Progenitor cell of endocrine pancreas (in vitro differentiated cells): Measurements from ENCODE around the gene SLC3A2. TPM values are rescaled to one million over a fixed set of nuclear protein-coding genes. Genes with fewer than 3 reads are reported as not detected.
A peak's percentile ranks its signal among the peaks of the same experiment; 100 is the strongest.

Experiments used
- DNase-seq: peaks from one replicate; pipeline ENCODE4 v3.0.0; 2021; ENCODE audit warnings: low spot score; ENCODE audit not compliant: unreplicated experiment
- H3K27ac Mint-ChIP-seq: 2 replicates; pipeline ENCODE4 v1.8.0; 2021; ENCODE audit warnings: mild to moderate bottlenecking, moderate library complexity, mixed read lengths
- H3K27me3 Mint-ChIP-seq: 2 replicates; pipeline ENCODE4 v1.8.0; 2021; ENCODE audit warnings: mixed read lengths
- H3K36me3 Mint-ChIP-seq: 2 replicates; pipeline ENCODE4 v1.8.0; 2022; ENCODE audit warnings: mixed read lengths; ENCODE audit not compliant: insufficient read depth
- H3K4me1 Mint-ChIP-seq: 2 replicates; pipeline ENCODE4 v1.8.0; 2021; ENCODE audit warnings: low read depth, mixed read lengths
- H3K4me3 Mint-ChIP-seq: 2 replicates; pipeline ENCODE4 v1.8.0; 2021; ENCODE audit warnings: low read depth, mild to moderate bottlenecking, moderate library complexity, mixed read lengths
- H3K9me3 Mint-ChIP-seq: 2 replicates; pipeline ENCODE4 v1.8.0; 2021; ENCODE audit warnings: low read depth, mixed read lengths
- total RNA-seq: library from RNA; stranded (reverse); gene quantifications from 2 replicates; pipeline ENCODE4 v1.2.1, GENCODE V29; 2021
- TF ChIP-seq, protein P1 (sequence below): fragments of 200-600 bp; sonication (generic); IDR thresholded peaks from one replicate; pipeline ENCODE4 v1.5.0; 2021; ENCODE audit warnings: antibody characterized with exemption, mild to moderate bottlenecking; ENCODE audit not compliant: unreplicated experiment

The SLC3A2 gene
- total RNA-seq, 1 donor from 2014 or later: 140 TPM

DNA sequence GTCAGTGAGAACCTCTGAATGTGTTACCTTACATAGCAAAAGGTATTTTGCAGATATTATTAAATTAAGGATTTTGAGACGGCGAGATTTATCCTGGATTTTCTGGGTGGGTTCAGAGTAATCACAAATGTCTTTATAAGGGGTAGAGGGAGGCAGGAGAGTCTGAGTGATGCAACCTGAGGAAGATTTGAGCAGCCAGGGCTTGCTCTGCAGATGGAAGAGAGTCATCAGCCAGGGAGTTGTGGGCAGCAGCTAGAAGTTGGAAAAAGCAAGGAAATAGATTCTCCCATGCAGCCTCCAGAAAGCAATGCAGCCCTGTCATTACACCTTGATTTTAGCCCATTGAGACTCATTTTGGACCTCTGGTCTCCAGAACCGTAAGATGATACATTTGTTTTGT, 37.2 kb upstream of the SLC3A2 start:
- Mint-ChIP-seq H3K27me3 (no peaks in the 10 kb centered on the region), H3K27ac (peak overlapping the region; percentile 86), H3K36me3 (peaks cover 2% of the 10 kb centered on the region), H3K4me3 (no peak overlapping the region), H3K4me1 (peaks cover 9% of the 10 kb centered on the region), H3K9me3 (peaks cover 3% of the 10 kb centered on the region)
- TF ChIP-seq, protein P1, sequence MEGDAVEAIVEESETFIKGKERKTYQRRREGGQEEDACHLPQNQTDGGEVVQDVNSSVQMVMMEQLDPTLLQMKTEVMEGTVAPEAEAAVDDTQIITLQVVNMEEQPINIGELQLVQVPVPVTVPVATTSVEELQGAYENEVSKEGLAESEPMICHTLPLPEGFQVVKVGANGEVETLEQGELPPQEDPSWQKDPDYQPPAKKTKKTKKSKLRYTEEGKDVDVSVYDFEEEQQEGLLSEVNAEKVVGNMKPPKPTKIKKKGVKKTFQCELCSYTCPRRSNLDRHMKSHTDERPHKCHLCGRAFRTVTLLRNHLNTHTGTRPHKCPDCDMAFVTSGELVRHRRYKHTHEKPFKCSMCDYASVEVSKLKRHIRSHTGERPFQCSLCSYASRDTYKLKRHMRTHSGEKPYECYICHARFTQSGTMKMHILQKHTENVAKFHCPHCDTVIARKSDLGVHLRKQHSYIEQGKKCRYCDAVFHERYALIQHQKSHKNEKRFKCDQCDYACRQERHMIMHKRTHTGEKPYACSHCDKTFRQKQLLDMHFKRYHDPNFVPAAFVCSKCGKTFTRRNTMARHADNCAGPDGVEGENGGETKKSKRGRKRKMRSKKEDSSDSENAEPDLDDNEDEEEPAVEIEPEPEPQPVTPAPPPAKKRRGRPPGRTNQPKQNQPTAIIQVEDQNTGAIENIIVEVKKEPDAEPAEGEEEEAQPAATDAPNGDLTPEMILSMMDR: no peak
- DNase-seq: no peak

DNA sequence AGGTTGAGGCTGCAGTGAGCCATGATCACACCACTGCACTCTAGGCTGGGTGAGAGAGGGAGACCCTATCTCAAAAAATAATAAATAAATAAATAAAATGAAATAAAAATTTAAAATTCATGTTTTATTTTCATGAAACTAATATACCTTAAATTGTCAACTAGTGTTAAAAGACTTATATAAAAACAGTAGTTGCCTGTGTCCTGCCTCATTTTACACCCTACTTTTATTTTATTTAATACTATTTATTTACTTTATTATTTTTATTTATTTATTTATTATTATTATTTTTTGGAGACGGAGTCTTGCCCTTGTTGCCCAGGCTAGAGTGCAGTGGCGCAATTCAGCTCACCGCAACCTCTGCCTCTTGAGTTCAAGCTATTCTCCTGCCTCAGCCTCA, 36.5 kb upstream of the SLC3A2 start:
- Mint-ChIP-seq H3K27me3 (no peaks in the 10 kb centered on the region), H3K27ac (no peak overlapping the region), H3K4me3 (no peak overlapping the region), H3K9me3 (peaks cover 3% of the 10 kb centered on the region), H3K36me3 (peaks cover 2% of the 10 kb centered on the region), H3K4me1 (peaks cover 6% of the 10 kb centered on the region)
- TF ChIP-seq, protein P1: no peak
- DNase-seq: no peak

DNA sequence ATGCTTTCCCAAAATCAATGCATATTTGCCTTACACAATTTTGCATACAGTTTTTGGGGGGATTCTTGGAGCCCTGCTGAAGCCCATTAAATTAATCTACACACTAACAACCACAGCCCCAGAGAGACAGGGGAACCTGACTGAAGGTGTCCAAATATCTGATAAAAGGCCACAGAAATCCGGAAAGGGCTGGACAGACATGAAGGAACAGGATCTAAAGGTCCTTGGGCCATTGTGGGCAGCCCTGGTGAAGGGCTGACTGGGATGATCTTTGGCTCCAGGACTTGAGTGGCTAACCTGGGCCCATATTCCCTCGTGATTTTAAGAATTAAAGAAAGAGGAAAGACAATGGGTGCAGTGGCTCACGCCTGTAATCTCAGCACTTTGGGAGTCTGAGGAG, 34.5 kb upstream of the SLC3A2 start:
- no peak overlapping the region for H3K27ac Mint-ChIP-seq
- no peak overlapping the region for H3K4me3 Mint-ChIP-seq
- H3K27me3 Mint-ChIP-seq: no peaks in the 10 kb centered on the region
- no peaks in the 10 kb centered on the region for H3K36me3 Mint-ChIP-seq
- H3K9me3 Mint-ChIP-seq: peaks cover 3% of the 10 kb centered on the region
- TF ChIP-seq, protein P1: no peak
- DNase-seq: no peak
- no peaks in the 10 kb centered on the region for H3K4me1 Mint-ChIP-seq

DNA sequence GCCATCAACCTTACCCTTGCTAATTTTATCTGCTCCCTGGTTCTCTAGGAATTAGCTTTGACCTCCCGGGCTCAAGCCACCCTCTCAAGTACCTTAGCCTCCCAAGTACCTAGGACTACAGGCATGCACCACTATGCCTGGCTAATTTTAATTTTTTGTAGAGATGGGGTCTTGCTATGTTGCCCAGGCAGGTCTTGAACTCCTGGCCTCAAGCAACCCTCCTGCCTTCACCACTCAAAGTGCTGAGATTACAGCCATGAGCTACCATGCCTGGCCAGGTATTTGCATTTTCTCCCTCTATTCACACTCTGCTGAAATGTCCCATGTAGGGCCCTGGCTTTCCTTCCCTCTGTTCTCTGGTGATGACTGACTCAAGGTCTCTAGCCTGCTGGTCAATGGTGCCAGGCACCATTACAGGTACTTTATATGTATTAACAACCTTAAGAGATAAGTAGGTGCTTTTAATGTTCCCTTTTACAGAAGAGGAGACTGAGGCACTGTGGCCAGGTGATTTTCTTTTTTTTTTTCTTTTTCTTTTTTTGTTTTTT, 32.9 kb upstream of the SLC3A2 start:
- Mint-ChIP-seq H3K36me3 (peaks cover 9% of the 10 kb centered on the region), H3K9me3 (peaks cover 3% of the 10 kb centered on the region), H3K4me1 (peaks cover 10% of the 10 kb centered on the region), H3K27ac (peak overlapping the region; percentile 15), H3K27me3 (no peaks in the 10 kb centered on the region), H3K4me3 (no peak overlapping the region)
- DNase-seq: no peak
- TF ChIP-seq, protein P1: no peak

DNA sequence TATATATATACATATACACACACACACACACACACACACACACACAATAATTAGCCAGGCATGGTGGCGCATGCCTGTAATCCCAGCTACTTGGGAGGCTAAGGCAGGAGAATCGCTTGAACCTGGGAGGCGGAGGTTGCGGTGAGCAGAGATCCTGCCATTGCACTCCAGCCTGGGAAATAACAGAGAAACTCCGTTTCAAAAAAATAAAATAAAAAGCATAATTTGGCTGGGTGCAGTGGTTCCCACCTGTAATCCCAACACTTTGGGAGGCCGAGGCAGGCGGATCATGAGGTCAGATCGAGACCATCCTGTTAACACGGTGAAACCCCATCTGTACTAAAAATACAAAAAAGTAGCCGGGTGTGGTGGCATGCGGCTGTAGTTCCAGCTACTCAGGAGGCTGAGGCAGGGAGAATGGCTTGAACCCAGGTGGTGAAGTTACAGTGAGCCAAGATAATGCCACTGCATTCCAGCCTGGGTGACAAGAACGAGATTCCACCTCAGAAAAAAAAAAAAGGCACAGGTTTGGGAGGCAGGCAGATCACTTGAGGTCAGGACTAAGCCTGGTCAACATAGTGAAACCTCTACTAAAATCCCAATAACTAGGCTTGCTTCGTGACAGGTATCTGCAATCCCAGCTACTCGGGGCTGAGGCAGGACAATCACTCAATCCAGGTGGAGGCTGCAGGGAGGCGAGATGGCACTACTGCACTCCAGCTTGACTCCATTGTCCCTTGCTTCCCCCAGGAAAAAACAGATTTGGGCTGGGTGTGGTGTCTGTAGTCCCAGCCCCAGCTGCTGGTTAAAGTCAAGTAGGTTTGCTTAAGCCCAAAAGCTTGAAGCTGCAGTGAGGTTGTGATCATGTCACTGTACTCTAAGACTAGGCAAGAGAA, 29.5 kb upstream of the SLC3A2 start:
- peaks cover 3% of the 10 kb centered on the region for H3K9me3 Mint-ChIP-seq
- peak overlapping the region; percentile 7 for H3K4me3 Mint-ChIP-seq
- TF ChIP-seq, protein P1: no peak
- no peak for DNase-seq
- peaks cover 28% of the 10 kb centered on the region for H3K36me3 Mint-ChIP-seq
- H3K27me3 Mint-ChIP-seq: no peaks in the 10 kb centered on the region
- H3K4me1 Mint-ChIP-seq: peaks cover 27% of the 10 kb centered on the region
- H3K27ac Mint-ChIP-seq: peak overlapping the region; percentile 71
